Muscle of leg (tissue), 11 donors: ENCODE results near the gene KLHDC9. TPM values are rescaled to one million over a fixed set of nuclear protein-coding genes. Genes with fewer than 3 reads are reported as not detected.
"Not testable (repeated sequence)": the region's sequence is repeated elsewhere in the genome, so short reads cannot be mapped to it uniquely, and the experiment has no call there.

ENCODE experiments used
- DNase-seq: peaks from one replicate; pipeline ENCODE4 v3.0.0; 2013
- H3K27ac ChIP-seq: one replicate; pipeline ENCODE4 v1.5.1; 2013; ENCODE audit warnings: mild to moderate bottlenecking, low read length, control low read depth
- H3K27me3 ChIP-seq: one replicate; pipeline ENCODE4 v1.6.1; 2013; ENCODE audit warnings: low read length; ENCODE audit not compliant: control insufficient read depth, insufficient read depth
- H3K36me3 ChIP-seq: one replicate; pipeline ENCODE4 v1.6.1; 2013; ENCODE audit warnings: low read length; ENCODE audit not compliant: control insufficient read depth, insufficient read depth
- H3K4me1 ChIP-seq: one replicate; pipeline ENCODE4 v1.6.1; 2013; ENCODE audit warnings: low read length; ENCODE audit not compliant: control insufficient read depth, insufficient read depth
- H3K4me3 ChIP-seq: one replicate; pipeline ENCODE4 v1.5.1; 2013; ENCODE audit warnings: low read length, control low read depth
- H3K9me3 ChIP-seq: replicated peaks from 2 replicates; pipeline ENCODE4 v1.6.1; 2013; ENCODE audit warnings: low read depth, low read length; ENCODE audit not compliant: control insufficient read depth
- WGBS: methylation state at CpG from one replicate; pipeline ENCODE4 v1.1.5; 2013; ENCODE audit warnings: missing lambda C conversion rate; ENCODE audit not compliant: insufficient coverage; 5-methylcytosine and 5-hydroxymethylcytosine counted together
- polyA plus RNA-seq, 8 donors: library from polyadenylated mRNA; unstranded; fragments of 120-200 nt; gene quantifications; one replicate each; pipeline versions ENCODE4 v1.2.1 to v1.2.3, GENCODE V29; 2013; ENCODE audit warnings: inconsistent platforms in 1 of 8, low replicate concordance in 1 of 8; ENCODE audit not compliant: insufficient read length in 8 of 8, insufficient read depth in 1 of 8
- total RNA-seq: library from RNA; stranded (reverse); fragments of 120-200 nt; gene quantifications from one replicate; pipeline ENCODE4 v1.2.4, GENCODE V29; 2013

The KLHDC9 gene
- total and polyA plus RNA-seq, 9 donors: 0.23 to 1.5 (median 0.65) TPM

DNA sequence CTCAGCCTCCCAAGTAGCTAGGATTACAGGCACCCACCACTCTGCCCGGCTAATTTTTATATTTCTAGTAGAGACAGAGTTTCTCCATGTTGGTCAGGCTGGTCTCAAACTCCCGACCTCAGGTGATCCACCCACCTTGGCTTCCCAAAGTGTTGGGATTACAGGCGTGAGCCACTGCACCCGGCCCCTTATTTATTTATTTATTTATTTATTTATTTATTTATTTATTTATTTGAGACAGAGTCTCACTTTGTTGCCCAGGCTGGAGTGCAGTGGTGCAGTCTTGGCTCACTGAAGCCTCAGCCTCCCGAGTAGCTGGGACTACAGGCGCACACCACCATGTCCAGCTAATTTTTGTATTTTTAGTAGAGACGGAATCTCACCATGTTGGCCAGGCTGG, 32.5 kb upstream of the KLHDC9 start:
- not testable (repeated sequence) for H3K4me1 ChIP-seq, H3K36me3 ChIP-seq, H3K27me3 ChIP-seq, H3K4me3 ChIP-seq, DNase-seq, H3K9me3 ChIP-seq, H3K27ac ChIP-seq
- no CpG with 5 or more reads among the region's 7 CpGs for WGBS

DNA sequence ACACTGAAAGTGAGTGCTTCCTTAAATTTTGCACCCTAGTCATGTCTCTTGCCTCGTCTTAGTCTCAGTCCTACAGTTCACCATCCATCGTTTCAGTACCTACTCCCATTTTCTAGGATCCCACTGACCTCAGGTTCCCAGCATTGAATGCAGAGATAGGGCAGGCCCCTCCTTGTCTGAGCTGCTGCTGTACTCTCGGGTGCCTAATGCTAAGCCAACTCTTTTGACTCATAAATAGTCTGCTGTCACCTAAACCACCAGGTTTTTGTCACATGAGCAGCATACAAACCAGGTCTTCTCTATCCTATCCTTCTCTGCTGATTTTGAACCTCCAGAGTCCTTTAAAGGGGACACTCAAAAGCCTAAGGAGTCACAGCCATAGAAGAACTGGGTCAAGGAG, 31.5 kb upstream of the KLHDC9 start:
- H3K4me1 ChIP-seq: no peaks in the 10 kb centered on the region

DNA sequence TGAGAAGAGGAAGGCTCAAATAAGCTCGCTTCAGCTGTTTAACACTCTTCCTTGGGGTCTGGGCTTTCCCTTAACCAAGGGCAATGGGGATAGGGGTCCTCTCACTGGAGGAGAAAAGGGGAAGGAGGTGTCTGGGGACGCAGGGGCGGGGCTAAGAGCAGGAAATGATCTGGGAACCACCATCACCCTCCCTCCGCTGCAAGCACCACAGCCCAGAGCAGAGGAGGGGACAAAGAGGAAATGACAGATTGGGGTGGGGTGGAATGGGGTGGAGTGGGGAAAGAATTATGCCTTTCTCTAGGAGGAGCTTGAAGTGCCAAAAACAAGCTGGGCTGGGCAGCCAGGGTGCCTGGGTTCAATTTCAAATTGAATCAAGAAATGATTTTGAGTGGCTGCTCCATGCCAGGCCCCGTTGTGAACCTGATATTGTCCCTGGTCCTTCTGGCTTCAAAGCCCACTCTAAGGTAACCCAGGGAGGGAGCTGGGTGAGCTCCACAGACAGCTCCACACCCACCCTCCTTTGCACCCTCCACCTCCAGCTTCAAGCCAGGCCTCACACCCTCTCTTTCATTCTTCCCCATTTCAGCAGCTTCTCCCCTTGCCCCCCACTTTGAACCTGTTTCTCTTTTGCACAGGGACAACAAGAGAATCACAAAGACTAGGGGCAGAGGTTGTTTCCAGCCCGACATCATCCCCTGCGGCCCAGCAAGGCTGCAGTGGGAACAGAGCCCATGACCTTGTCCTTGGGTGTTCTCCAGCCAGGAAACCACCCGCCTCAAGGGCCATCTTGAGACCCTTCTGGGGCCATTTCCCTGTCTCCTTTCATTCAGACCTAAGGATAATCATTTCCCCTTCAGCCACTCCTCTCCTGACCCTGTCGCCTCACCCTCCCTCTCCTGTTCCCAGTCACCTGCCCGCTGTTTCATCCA, 29.6 kb upstream of the KLHDC9 start:
- H3K27me3 ChIP-seq: peaks cover 8% of the 10 kb centered on the region
- peak overlapping the region; percentile 47 for H3K27ac ChIP-seq
- no peaks in the 10 kb centered on the region for H3K9me3 ChIP-seq
- peak overlapping the region; percentile 34 for H3K4me3 ChIP-seq
- H3K36me3 ChIP-seq: no peaks in the 10 kb centered on the region
- WGBS: 67% methylated on average over 6 of the region's 10 CpGs
- peak; percentile 71 for DNase-seq
- no peaks in the 10 kb centered on the region for H3K4me1 ChIP-seq

More for the DNA sequence above, 31.5 kb upstream of the KLHDC9 start:
- Histone ChIP-seq H3K9me3 (no peaks in the 10 kb centered on the region), H3K36me3 (no peaks in the 10 kb centered on the region), H3K27me3 (peaks cover 9% of the 10 kb centered on the region), H3K27ac (no peak overlapping the region), H3K4me3 (no peak overlapping the region)
- no peak for DNase-seq
- WGBS: 59% methylated on average over 3 of the region's 3 CpGs

GRCh38 chr1:161069241-161069640, 28.9 kb upstream of the KLHDC9 start:
- WGBS: 80% methylated on average over 8 of the region's 9 CpGs

DNA sequence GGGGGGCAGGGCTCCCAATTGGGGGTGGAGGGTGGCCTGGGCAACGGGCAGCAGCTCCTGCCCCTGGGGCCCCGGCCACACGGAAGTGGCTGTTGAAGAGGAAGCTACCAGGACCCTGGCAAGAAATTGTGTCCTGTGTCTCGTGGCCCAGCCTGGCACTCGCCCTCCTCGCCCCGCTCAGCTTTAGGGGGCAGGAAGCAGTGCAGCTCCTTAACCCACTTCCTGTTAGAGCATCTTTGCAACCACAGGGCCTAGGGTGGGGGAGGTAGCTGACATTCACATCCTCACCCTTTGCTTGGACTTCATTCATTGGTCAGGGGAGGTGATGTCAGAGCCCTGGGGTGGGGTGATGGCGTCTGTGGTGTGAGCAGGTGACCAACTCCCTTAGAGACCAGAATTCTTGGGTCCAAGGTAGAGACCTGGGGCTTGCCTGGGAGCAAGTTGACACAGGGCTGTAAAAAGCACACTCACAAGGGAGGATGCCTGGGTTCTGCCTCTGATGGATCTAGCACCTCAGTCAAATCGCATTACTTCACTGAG, 28.4 kb upstream of the KLHDC9 start, which contains the start of gene ARHGAP30:
ARHGAP30 (minus strand) TSS at position 161 of the 540 bp plus-strand sequence. CDS start 267 bp downstream, outside the sequence.
- H3K9me3 ChIP-seq: no peaks in the 10 kb centered on the region
- no peaks in the 10 kb centered on the region for H3K36me3 ChIP-seq
- H3K27me3 ChIP-seq: peaks cover 7% of the 10 kb centered on the region
- peak within 1 kb of the TSS; percentile 47 for H3K27ac ChIP-seq
- WGBS: 56% methylated on average over 5 of the region's 9 CpGs
- DNase-seq: peak; percentile 65
- peak within 1 kb of the TSS; percentile 34 for H3K4me3 ChIP-seq
- H3K4me1 ChIP-seq: no peaks in the 10 kb centered on the region

More at GRCh38 chr1:161069241-161069640, 28.9 kb upstream of the KLHDC9 start:
- Histone ChIP-seq H3K9me3 (no peaks in the 10 kb centered on the region), H3K27me3 (peaks cover 8% of the 10 kb centered on the region), H3K36me3 (no peaks in the 10 kb centered on the region), H3K4me3 (peak overlapping the region; percentile 34), H3K27ac (peak overlapping the region; percentile 47), H3K4me1 (no peaks in the 10 kb centered on the region)
- DNase-seq: no peak

GRCh38 chr1:161070761-161071160, 27.4 kb upstream of the KLHDC9 start:
- H3K9me3 ChIP-seq: no peaks in the 10 kb centered on the region
- no peak overlapping the region for H3K27ac ChIP-seq
- 100% methylated on average over 2 of the region's 4 CpGs for WGBS
- no peaks in the 10 kb centered on the region for H3K36me3 ChIP-seq
- H3K4me3 ChIP-seq: no peak overlapping the region
- H3K4me1 ChIP-seq: no peaks in the 10 kb centered on the region
- peaks cover 4% of the 10 kb centered on the region for H3K27me3 ChIP-seq
- no peak for DNase-seq

GRCh38 chr1:161071886-161072371, 26.2 kb upstream of the KLHDC9 start:
- Histone ChIP-seq H3K36me3 (no peaks in the 10 kb centered on the region), H3K9me3 (no peaks in the 10 kb centered on the region), H3K27ac (no peak overlapping the region), H3K4me1 (no peaks in the 10 kb centered on the region), H3K4me3 (no peak overlapping the region), H3K27me3 (peaks cover 4% of the 10 kb centered on the region)
- peak; percentile 59 for DNase-seq
- WGBS: 52% methylated on average over 9 of the region's 9 CpGs

- no peak overlapping the region for H3K4me3 ChIP-seq
- H3K27ac ChIP-seq: no peak overlapping the region
- no peak for DNase-seq
- no peaks in the 10 kb centered on the region for H3K4me1 ChIP-seq
- H3K36me3 ChIP-seq: no peaks in the 10 kb centered on the region
- no peaks in the 10 kb centered on the region for H3K9me3 ChIP-seq
- peaks cover 5% of the 10 kb centered on the region for H3K27me3 ChIP-seq
- 86% methylated on average over 18 of the region's 19 CpGs for WGBS
Measured at GRCh38 chr1:161072751-161073449, 25.3 kb upstream of the KLHDC9 start.

- Histone ChIP-seq H3K9me3 (no peaks in the 10 kb centered on the region), H3K36me3 (no peaks in the 10 kb centered on the region), H3K4me3 (no peak overlapping the region), H3K4me1 (no peaks in the 10 kb centered on the region), H3K27ac (no peak overlapping the region), H3K27me3 (peaks cover 2% of the 10 kb centered on the region)
- WGBS: 78% methylated on average over 5 of the region's 7 CpGs
- no peak for DNase-seq
Measured at GRCh38 chr1:161073474-161074121, 24.6 kb upstream of the KLHDC9 start.
